NB4 (cell line): ENCODE measurements around the gene TNFSF15.

Experiments
- CTCF ChIP-seq: IDR thresholded peaks from one replicate; pipeline ENCODE4 v1.5.1; 2012; ENCODE audit warnings: low read depth, low read length
- MYC ChIP-seq: IDR thresholded peaks from 2 replicates; pipeline ENCODE4 v1.6.1; 2011; ENCODE audit warnings: low read depth, low read length
- POLR2A ChIP-seq: IDR thresholded peaks from 2 replicates; pipeline ENCODE4 v1.6.1; 2011; ENCODE audit warnings: mild to moderate bottlenecking; ENCODE audit not compliant: insufficient read length; ENCODE audit errors: extremely low read depth
- TF ChIP-seq, protein P1 (sequence below): IDR thresholded peaks from 2 replicates; pipeline ENCODE4 v1.6.1; 2011; ENCODE audit warnings: low read depth, low read length

DNA sequence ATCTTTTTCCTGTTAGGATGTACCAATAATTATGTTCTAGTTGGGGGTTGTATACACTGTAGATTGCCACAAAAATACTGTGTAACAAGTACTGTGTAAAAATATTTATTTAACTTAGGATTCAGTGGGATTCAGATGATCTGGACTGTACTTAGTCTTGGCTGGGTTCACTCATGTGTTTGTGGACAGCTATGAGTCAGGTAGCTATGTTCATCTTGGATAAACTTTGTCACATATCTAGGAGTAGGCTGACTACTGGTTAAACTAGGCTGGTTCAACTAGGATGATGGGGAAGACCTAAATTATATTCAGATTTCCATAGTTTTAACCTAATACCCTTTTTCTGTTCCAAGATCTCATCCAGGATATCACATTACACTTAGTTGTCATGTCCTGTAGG lies 32.1 kb upstream of the TNFSF15 start:
- TF ChIP-seq CTCF, result no peak
- TF ChIP-seq POLR2A, result no peak
- TF ChIP-seq, protein P1, sequence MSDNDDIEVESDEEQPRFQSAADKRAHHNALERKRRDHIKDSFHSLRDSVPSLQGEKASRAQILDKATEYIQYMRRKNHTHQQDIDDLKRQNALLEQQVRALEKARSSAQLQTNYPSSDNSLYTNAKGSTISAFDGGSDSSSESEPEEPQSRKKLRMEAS, result no peak
- TF ChIP-seq MYC, result no peak
